Thyroid gland (tissue), 4 donors: ENCODE results near the gene IGF2BP3.

Experiments used
- POLR2A ChIP-seq, 2 donors: fragments of 450-650 bp; IDR thresholded peaks; one replicate each; pipeline ENCODE4 v1.6.1; 2017; ENCODE audit warnings: antibody characterized with exemption in 2 of 2, mild to moderate bottlenecking in 2 of 2, moderate library complexity in 1 of 2
- TF ChIP-seq, protein P1 (sequence below), 6 experiments: fragments of 200-600 bp in 3 of 6; fragments of 450-650 bp in 3 of 6; sonication (generic) in 3 of 6; IDR thresholded peaks; one replicate each; pipeline ENCODE4 v1.5.1; 2016 to 2019; ENCODE audit warnings: antibody characterized with exemption in 6 of 6, mild to moderate bottlenecking in 2 of 6, inconsistent platforms in 1 of 6, moderate library complexity in 1 of 6

DNA sequence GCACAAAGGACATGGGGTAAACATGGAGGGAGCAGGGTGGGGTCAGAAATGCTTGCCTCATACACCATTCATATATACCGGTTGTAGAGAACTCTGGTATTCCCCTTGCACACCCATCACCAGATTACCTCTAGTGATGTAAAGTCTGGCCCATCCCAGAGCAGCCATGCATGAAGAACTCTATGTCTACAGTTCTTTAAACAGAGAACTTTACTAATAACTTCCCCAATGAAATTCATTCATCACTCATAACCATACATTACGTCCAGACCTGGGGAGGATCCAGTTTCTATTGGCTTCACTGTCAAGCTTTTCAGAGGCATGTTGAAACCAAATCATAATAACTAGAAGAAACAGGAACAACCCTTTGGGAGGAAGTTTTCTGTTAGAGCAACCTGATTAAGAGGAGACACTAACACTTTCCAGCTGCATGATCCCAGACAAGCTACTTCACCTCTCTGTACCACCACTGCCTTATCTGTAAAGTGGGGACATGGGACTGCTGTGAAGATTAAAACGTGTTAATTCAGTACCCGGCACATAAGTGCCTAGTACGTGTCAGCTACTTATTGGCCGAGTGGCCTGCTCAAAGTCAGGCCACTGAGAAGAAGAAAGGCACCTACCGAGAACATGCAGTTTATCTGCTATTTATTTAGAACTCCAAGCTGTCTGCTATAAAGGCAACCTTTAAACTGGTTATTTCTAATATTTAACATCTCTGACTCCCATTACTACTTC, 59.7 kb downstream of the IGF2BP3 start:
- TF ChIP-seq, protein P1, sequence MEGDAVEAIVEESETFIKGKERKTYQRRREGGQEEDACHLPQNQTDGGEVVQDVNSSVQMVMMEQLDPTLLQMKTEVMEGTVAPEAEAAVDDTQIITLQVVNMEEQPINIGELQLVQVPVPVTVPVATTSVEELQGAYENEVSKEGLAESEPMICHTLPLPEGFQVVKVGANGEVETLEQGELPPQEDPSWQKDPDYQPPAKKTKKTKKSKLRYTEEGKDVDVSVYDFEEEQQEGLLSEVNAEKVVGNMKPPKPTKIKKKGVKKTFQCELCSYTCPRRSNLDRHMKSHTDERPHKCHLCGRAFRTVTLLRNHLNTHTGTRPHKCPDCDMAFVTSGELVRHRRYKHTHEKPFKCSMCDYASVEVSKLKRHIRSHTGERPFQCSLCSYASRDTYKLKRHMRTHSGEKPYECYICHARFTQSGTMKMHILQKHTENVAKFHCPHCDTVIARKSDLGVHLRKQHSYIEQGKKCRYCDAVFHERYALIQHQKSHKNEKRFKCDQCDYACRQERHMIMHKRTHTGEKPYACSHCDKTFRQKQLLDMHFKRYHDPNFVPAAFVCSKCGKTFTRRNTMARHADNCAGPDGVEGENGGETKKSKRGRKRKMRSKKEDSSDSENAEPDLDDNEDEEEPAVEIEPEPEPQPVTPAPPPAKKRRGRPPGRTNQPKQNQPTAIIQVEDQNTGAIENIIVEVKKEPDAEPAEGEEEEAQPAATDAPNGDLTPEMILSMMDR (IDR thresholded peaks at IDR 0.05) = no peak
- TF ChIP-seq POLR2A (IDR thresholded peaks at IDR 0.05) = no peak
